ENCODE results near the gene SLC35A5. TPM values are rescaled to one million over a fixed set of nuclear protein-coding genes. Genes with fewer than 3 reads are reported as not detected.

Gene SLC35A5
- total and polyA plus RNA-seq, 9 donors: 21.8 to 44.8 (median 28.2) TPM

DNA sequence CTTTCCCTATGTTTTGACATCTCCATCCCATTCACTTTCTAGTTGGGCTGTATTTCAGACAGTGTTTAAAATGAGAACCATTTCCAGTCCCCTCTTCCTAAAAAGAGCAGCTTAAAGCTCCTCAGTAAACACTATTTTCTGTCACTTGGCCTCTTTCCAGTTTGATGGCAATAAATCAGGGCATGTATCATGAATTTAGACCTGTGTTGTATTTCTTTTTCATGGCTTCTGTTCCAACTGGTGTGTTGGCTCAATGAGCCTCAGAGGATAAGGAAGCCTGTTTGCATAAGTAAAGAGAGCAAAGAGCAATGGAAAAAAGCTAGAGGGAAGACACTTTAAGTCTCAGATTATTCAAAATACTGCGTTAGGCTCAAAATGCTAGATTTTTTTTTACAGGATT is 71.9 kb downstream of the SLC35A5 start:
- peaks cover 18% of the 10 kb centered on the region for H3K4me1 ChIP-seq (ENCODE audit: insufficient read depth)
- no peaks in the 10 kb centered on the region for H3K36me3 ChIP-seq
- H3K4me3 ChIP-seq: no peak overlapping the region
- peak overlapping the region in 1 of 2 donors; percentile 76 for H3K27ac ChIP-seq
- H3K27me3 ChIP-seq: no peaks in the 10 kb centered on the region
- WGBS, 3 donors: 5 to 9% (median 7%) methylated on average over 1 of the region's 1 CpG
- intact Hi-C loops (cut with DNase I): loop anchor here in 1 of 4 donors (10.0 kb wide), 1 partner anchor 49 kb away; no protein-coding TSS in a partner anchor
- H3K9me3 ChIP-seq: no peaks in the 10 kb centered on the region
- DNase-seq: no peak
- TF ChIP-seq, protein P1, sequence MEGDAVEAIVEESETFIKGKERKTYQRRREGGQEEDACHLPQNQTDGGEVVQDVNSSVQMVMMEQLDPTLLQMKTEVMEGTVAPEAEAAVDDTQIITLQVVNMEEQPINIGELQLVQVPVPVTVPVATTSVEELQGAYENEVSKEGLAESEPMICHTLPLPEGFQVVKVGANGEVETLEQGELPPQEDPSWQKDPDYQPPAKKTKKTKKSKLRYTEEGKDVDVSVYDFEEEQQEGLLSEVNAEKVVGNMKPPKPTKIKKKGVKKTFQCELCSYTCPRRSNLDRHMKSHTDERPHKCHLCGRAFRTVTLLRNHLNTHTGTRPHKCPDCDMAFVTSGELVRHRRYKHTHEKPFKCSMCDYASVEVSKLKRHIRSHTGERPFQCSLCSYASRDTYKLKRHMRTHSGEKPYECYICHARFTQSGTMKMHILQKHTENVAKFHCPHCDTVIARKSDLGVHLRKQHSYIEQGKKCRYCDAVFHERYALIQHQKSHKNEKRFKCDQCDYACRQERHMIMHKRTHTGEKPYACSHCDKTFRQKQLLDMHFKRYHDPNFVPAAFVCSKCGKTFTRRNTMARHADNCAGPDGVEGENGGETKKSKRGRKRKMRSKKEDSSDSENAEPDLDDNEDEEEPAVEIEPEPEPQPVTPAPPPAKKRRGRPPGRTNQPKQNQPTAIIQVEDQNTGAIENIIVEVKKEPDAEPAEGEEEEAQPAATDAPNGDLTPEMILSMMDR (IDR thresholded peaks at IDR 0.05): no peak
- no peak for TF ChIP-seq POLR2A (IDR thresholded peaks at IDR 0.05)
- no peak for TF ChIP-seq EP300 (IDR thresholded peaks at IDR 0.05)

DNA sequence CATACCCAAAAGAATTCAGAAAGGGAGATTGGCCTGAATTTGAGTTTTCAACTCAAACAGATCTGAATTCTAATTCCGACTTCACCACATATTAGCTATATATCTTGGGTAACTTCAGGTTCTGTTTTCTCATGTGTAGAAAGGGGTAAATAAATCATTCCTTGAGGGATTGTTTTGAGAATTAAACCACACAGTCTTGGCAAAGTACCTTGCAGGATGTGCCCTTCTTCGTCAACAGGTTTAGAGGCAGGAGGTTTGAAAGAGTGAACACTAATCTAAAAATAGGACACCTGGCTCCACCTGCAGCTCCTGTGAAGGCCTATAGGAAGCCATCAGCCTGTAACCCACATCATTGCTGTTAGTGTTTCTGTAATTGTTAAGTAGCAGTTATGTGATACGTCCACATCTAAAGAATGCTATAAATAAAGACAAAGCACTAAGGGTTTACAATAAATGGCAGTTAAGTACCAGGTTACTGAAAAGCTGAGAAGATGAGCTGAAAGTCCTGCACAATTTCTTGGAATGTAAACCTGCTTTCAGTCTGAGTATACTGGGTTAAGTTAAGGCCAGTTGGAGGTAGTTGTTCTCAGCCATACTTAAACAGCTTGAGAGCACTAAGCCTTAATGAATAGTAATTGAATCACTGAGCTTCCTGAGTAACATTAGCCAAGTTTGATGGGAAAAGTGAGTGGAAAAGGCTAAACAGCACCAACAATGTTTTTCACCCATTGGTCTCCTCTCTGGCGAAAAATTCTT is 73.1 kb downstream of the SLC35A5 start:
- Histone ChIP-seq H3K9me3 (no peaks in the 10 kb centered on the region), H3K27ac (peak overlapping the region; percentile 31 to 76), H3K36me3 (no peaks in the 10 kb centered on the region), H3K4me3 (no peak overlapping the region), H3K27me3 (no peaks in the 10 kb centered on the region), H3K4me1 (ENCODE audit: insufficient read depth) (peaks cover 22% of the 10 kb centered on the region)
- TF ChIP-seq POLR2A (IDR thresholded peaks at IDR 0.05) (no peak), EP300 (IDR thresholded peaks at IDR 0.05) (no peak)
- TF ChIP-seq, protein P1 (IDR thresholded peaks at IDR 0.05): no peak
- DNase-seq: no peak
- intact Hi-C loops (cut with DNase I): loop anchor here in 2 of 4 donors (5.0 to 10.0 kb wide), 2 partner anchors 50 to 73 kb away; partner anchors contain the start of genes ATG3 (in 1 of the 2) and SLC35A5 (in 1 of the 2)
- 63 to 72% (median 66%) methylated on average over 4 of the region's 4 CpGs for WGBS, 3 donors

Other genes starting within 250 kb of the SLC35A5 start
- 10 to 100 TPM in 6 of 7 donors, 1 to 10 TPM in 1; 9.6 to 36.4 (median 11.3) TPM for gene CD200, start 228.9 kb upstream of the SLC35A5 start, total RNA-seq
- gene CD200, start 228.9 kb upstream of the SLC35A5 start, polyA plus RNA-seq: 10 to 100 TPM; 18.9 to 25.3 TPM
- gene BTLA, start 62.6 kb upstream of the SLC35A5 start, total RNA-seq: under 1 TPM in 3 of 7 donors, not detected in 4; 0.10 to 0.48 (median 0.17) TPM
- under 1 TPM; 0.04 to 0.38 TPM for gene BTLA, start 62.6 kb upstream of the SLC35A5 start, polyA plus RNA-seq
- gene ATG3, start 83 bp upstream of the SLC35A5 start, total RNA-seq: 10 to 100 TPM; 28.4 to 52.4 (median 40.7) TPM
- gene ATG3, start 83 bp upstream of the SLC35A5 start, polyA plus RNA-seq: 10 to 100 TPM; 38.4 to 59.4 TPM
- 100 to 1,000 TPM in 3 of 7 donors, 10 to 100 TPM in 4; 13.2 to 256 (median 92.2) TPM for gene CCDC80, start 79.1 kb downstream of the SLC35A5 start, total RNA-seq
- gene CCDC80, start 79.1 kb downstream of the SLC35A5 start, polyA plus RNA-seq: 100 to 1,000 TPM in 1 of 2 donors, 10 to 100 TPM in 1; 61.4 to 539 TPM